Stomach (tissue), 9 donors: ENCODE measurements around the gene MAT2A. TPM values are rescaled to one million over a fixed set of nuclear protein-coding genes. Genes with fewer than 3 reads are reported as not detected.

Source experiments
- DNase-seq, 2 donors: peaks; one replicate each; pipeline versions ENCODE4 v3.0.0 to v3.0.0-alpha.2; 2013 to 2019
- H3K27ac ChIP-seq, 5 donors: fragments of 200-600 bp in 4 of 5; sonication (generic) in 4 of 5; one replicate each; pipeline ENCODE4 v1.5.1; 2013 to 2019; ENCODE audit warnings: mild to moderate bottlenecking in 1 of 5, moderate library complexity in 1 of 5
- H3K27me3 ChIP-seq, 3 donors: fragments of 200-600 bp; sonication (generic); one replicate each; pipeline ENCODE4 v1.5.1; 2017 to 2019; ENCODE audit warnings: mixed run types in 1 of 3
- H3K36me3 ChIP-seq, 4 donors: fragments of 200-600 bp; sonication (generic); 1 replicate in 3 of 4; 2 replicates in 1 of 4; pipeline ENCODE4 v1.5.1; 2016 to 2019
- H3K4me1 ChIP-seq, 4 donors: fragments of 200-600 bp; sonication (generic); one replicate each; pipeline ENCODE4 v1.5.1; 2016 to 2019
- H3K4me3 ChIP-seq, 4 donors: fragments of 200-600 bp; sonication (generic) in 3 of 4; one replicate each; pipeline ENCODE4 v1.5.1; 2016 to 2019; ENCODE audit warnings: mild to moderate bottlenecking in 1 of 4
- H3K9me3 ChIP-seq, 4 donors: fragments of 200-600 bp; sonication (generic); one replicate each; pipeline ENCODE4 v1.5.1; 2016 to 2019
- EP300 ChIP-seq: sonication (generic); formaldehyde crosslinking; IDR thresholded peaks from one replicate; pipeline ENCODE4 v1.6.1; 2017; ENCODE audit warnings: antibody characterized with exemption
- POLR2A ChIP-seq, 4 donors: fragments of 450-650 bp; IDR thresholded peaks; one replicate each; pipeline ENCODE4 v1.6.1; 2016; ENCODE audit warnings: antibody characterized with exemption in 4 of 4, control low read depth in 2 of 4, mild to moderate bottlenecking in 1 of 4, moderate library complexity in 1 of 4
- POLR2AphosphoS5 ChIP-seq, 3 donors: sonication (generic); formaldehyde crosslinking; IDR thresholded peaks; one replicate each; pipeline ENCODE4 v1.6.1; 2016; ENCODE audit warnings: antibody characterized with exemption in 3 of 3
- WGBS, 5 donors: extraction: QIAGEN DNeasy Blood & Tissue Kit in 3 of 5; methylation state at CpG; one replicate each; pipeline versions ENCODE4 v1.1.5 to v1.1.7; 2013 to 2018; 5-methylcytosine and 5-hydroxymethylcytosine counted together
- intact Hi-C: fragments of 100-400 bp; cut with DNase I; formaldehyde crosslinking; loops from one replicate; pipeline ENCODE4 v1.15.1; 2023; ENCODE audit warnings: low total_unique reads
- polyA plus RNA-seq, 3 donors: library from polyadenylated mRNA; stranded (reverse); fragments of 200-250 nt; gene quantifications; one replicate each; pipeline ENCODE4 v1.2.3, GENCODE V29; 2013
- total RNA-seq, 5 donors: library from RNA; depleted of rRNA; stranded (reverse); fragments of >200 nt; gene quantifications; one replicate each; pipeline versions ENCODE4 v1.1.0 to v1.2.3, GENCODE V29; 2014 to 2016
- TF ChIP-seq, protein P1 (sequence below), 7 experiments: fragments of 450-650 bp in 4 of 7; fragments of 200-600 bp in 3 of 7; sonication (generic) in 3 of 7; IDR thresholded peaks; one replicate each; pipeline ENCODE4 v1.5.1; 2016 to 2019; ENCODE audit warnings: antibody characterized with exemption in 7 of 7, control low read depth in 2 of 7, mild to moderate bottlenecking in 1 of 7
- donor health status: healthy with polysubstance abuse.
- donor health status: Bipolar disorder and iron deficiency.
- donor health status: healthy.

The MAT2A gene
- total and polyA plus RNA-seq, 8 donors = 73.3 to 278 (median 98.9) TPM

DNA sequence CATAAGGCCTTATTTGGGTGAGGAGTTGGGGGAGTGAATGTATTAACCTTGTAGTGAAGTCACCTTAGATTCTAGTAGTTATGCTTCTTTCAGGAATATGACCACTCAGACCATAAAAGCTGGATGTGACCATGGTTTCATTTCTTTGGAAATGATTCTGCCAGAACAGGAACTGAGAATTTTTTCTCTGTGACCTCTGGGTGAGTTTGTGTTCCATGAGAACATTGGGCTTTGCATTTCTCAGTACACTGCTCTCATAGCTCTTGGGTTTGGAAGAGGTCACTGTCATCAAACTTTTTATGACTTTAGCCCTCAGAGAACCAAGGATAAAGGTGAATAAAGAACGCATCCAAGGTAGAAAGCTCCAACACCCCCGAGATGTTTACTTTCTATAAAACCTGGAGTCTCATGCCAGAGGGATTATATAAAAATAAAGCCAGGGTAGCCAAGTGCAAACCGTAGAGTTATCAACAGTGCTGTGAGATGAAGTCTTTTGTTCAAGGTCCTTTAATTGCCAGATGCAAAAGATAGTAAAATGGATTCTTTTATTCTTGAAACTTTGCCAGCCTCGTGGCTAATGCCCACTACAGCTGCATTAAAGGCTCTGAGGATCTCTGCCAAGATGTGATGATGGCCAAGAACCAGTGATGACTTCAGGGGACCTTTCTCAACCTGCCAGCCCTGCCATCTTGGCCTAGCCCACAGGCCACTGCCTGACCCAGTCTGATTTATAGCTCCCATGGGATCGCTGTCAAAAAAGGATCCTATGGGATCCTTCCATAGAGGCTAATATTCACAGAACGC is 27.8 kb upstream of the MAT2A start:
- 46 to 54% (median 51%) methylated on average over 6 of the region's 6 CpGs for WGBS, 5 donors
- no peaks in the 10 kb centered on the region for H3K27me3 ChIP-seq
- H3K9me3 ChIP-seq = no peaks in the 10 kb centered on the region
- no peaks in the 10 kb centered on the region for H3K36me3 ChIP-seq
- intact Hi-C loops = no loop called here
- no peak for DNase-seq
- TF ChIP-seq, protein P1, sequence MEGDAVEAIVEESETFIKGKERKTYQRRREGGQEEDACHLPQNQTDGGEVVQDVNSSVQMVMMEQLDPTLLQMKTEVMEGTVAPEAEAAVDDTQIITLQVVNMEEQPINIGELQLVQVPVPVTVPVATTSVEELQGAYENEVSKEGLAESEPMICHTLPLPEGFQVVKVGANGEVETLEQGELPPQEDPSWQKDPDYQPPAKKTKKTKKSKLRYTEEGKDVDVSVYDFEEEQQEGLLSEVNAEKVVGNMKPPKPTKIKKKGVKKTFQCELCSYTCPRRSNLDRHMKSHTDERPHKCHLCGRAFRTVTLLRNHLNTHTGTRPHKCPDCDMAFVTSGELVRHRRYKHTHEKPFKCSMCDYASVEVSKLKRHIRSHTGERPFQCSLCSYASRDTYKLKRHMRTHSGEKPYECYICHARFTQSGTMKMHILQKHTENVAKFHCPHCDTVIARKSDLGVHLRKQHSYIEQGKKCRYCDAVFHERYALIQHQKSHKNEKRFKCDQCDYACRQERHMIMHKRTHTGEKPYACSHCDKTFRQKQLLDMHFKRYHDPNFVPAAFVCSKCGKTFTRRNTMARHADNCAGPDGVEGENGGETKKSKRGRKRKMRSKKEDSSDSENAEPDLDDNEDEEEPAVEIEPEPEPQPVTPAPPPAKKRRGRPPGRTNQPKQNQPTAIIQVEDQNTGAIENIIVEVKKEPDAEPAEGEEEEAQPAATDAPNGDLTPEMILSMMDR (IDR thresholded peaks at IDR 0.05) = no peak
- no peak for TF ChIP-seq EP300
- no peak for TF ChIP-seq POLR2AphosphoS5 (IDR thresholded peaks at IDR 0.05)
- no peak for TF ChIP-seq POLR2A (IDR thresholded peaks at IDR 0.05)
- peak overlapping the region in 3 of 5 donors; percentile 51 to 58 (median 56) for H3K27ac ChIP-seq
- peaks cover 2 to 16% (median 8%) of the 10 kb centered on the region in 4 donors for H3K4me1 ChIP-seq
- no peak overlapping the region for H3K4me3 ChIP-seq

DNA sequence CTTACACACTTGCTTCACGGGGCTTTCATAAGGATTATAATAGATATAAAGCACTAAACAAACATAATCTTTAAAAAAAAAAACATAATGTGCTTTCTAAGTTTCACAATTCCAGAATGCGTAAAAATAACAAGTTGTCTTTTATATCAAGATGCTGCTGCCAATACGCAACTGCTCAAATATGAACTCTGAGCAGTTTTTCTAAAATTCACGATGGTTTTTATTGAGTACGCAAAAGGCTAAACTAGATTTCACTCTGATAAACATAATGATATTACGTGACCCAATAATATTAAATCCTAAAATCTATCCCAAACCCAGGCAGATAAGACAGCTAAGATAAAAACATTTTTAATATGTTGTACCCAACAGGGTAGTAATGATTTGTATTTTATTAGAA is 24.6 kb upstream of the MAT2A start:
- 73 to 82% (median 75%) methylated on average over 6 of the region's 6 CpGs for WGBS, 5 donors

DNA sequence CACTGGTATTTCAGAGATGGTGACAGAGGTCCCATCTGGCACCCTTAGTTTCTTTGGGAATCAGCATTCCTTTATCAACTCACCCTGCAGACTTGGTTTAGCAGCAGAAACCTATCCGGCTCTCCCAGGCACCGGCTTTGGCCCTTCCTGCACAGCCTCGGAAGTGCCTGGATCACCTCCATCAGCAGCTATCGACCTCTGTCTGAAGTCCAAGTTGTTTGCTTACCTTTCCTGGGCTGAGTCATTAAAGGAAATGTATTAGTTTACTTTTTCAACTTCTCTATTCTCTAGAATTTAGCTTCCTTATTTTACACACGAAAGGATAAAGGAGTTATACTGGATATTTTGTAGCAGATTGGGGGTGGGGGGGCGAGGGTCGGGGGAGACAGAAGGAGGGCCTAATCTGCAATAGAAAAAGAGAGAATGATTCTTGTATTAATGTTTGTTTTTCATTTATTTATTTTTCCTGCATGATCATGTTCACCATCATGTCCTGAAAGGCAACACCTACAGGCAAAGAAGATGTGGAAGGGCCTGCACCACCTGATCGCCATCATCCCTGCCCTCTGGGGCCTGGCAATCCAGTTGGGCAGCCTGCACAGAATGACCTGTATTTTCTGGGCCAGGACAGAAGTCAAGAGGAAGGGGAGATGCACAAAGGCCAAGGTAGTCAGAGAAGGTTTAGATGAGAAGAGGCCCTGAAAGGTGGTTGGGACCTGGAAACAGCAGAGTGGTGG is 22.1 kb upstream of the MAT2A start:
- TF ChIP-seq POLR2AphosphoS5 (IDR thresholded peaks at IDR 0.05) (peak in 2 of 3 donors; percentile 46 to 51), EP300 (no peak), POLR2A (IDR thresholded peaks at IDR 0.05) (no peak)
- TF ChIP-seq, protein P1 (IDR thresholded peaks at IDR 0.05) = no peak
- H3K27me3 ChIP-seq = no peaks in the 10 kb centered on the region
- DNase-seq = peak; percentile 78 to 82
- intact Hi-C loops = no loop called here
- peaks cover 5 to 21% (median 11%) of the 10 kb centered on the region in 4 donors for H3K4me1 ChIP-seq
- H3K4me3 ChIP-seq = no peak overlapping the region
- WGBS, 5 donors = 22 to 38% (median 32%) methylated on average over 8 of the region's 8 CpGs
- no peaks in the 10 kb centered on the region for H3K9me3 ChIP-seq
- no peaks in the 10 kb centered on the region for H3K36me3 ChIP-seq
- H3K27ac ChIP-seq = peak overlapping the region; percentile 67 to 90 (median 83)

More for the DNA sequence above, 24.6 kb upstream of the MAT2A start:
- intact Hi-C loops = no loop called here
- peak overlapping the region in 1 of 5 donors; percentile 32 for H3K27ac ChIP-seq
- H3K27me3 ChIP-seq = no peaks in the 10 kb centered on the region
- no peaks in the 10 kb centered on the region for H3K9me3 ChIP-seq
- TF ChIP-seq, protein P1 (IDR thresholded peaks at IDR 0.05) = no peak
- TF ChIP-seq EP300 (no peak), POLR2A (IDR thresholded peaks at IDR 0.05) (no peak), POLR2AphosphoS5 (IDR thresholded peaks at IDR 0.05) (no peak)
- H3K4me1 ChIP-seq = peaks cover 12 to 31% (median 15%) of the 10 kb centered on the region in 4 donors
- DNase-seq = no peak
- no peaks in the 10 kb centered on the region for H3K36me3 ChIP-seq
- H3K4me3 ChIP-seq = no peak overlapping the region

DNA sequence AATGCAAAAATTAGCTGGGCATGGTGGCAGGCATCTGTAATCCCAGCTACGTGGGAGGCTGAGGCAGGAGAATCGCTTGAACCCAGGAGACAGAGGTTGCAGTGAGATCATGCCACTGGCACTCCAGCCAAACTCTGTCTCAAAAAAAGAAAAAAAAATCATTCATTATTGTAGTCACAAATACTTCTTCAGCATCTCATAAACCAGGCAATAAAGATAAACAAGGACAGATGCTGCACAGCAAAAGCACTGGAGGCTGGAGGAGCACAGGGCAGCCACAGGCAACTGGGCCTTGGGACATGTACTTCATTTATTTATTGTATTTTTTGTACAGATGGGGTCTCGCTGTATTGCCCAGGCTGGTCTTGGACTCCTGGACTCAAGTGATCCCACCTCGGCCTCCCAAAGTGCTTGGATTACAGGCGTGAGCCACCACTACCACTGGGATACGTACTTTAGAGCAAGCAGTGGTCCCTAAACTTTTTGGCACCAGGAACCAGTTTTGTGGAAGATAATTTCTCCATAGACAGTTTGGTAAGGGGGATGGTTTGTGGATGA is 16.8 kb upstream of the MAT2A start:
- no peaks in the 10 kb centered on the region for H3K9me3 ChIP-seq
- no peak for DNase-seq
- TF ChIP-seq EP300 (no peak), POLR2A (IDR thresholded peaks at IDR 0.05) (no peak), POLR2AphosphoS5 (IDR thresholded peaks at IDR 0.05) (no peak)
- TF ChIP-seq, protein P1 (IDR thresholded peaks at IDR 0.05) = no peak
- peaks cover 26 to 39% (median 29%) of the 10 kb centered on the region in 4 donors for H3K4me1 ChIP-seq
- H3K4me3 ChIP-seq = no peak overlapping the region
- H3K27me3 ChIP-seq = no peaks in the 10 kb centered on the region
- intact Hi-C loops = no loop called here
- 86 to 95% (median 91%) methylated on average over 6 of the region's 6 CpGs for WGBS, 5 donors
- H3K36me3 ChIP-seq = no peaks in the 10 kb centered on the region
- H3K27ac ChIP-seq = no peak overlapping the region
